SJSA1 (cell line): Measurements from ENCODE around the gene PCDH7. TPM values are rescaled to one million over a fixed set of nuclear protein-coding genes. Genes with fewer than 3 reads are reported as not detected.

Experiments used
- DNase-seq, 2 experiments: peaks; one replicate each; pipeline ENCODE4 v3.0.0-alpha.2; 2015 to 2020; ENCODE audit warnings: low spot score in 2 of 2, low read depth in 1 of 2
- H3K27ac ChIP-seq: fragments of 250-450 bp; sonication (Bioruptor Pico); 2 replicates; pipeline ENCODE4 v1.5.1; 2020; ENCODE audit warnings: mild to moderate bottlenecking, moderate library complexity
- H3K27me3 ChIP-seq: fragments of 250-450 bp; sonication (Bioruptor Pico); replicated peaks from 2 replicates; pipeline ENCODE4 v1.5.1; 2020; ENCODE audit warnings: mild to moderate bottlenecking, moderate library complexity
- H3K36me3 ChIP-seq: fragments of 250-450 bp; sonication (Bioruptor Pico); 2 replicates; pipeline ENCODE4 v1.5.1; 2020; ENCODE audit warnings: mild to moderate bottlenecking
- H3K4me1 ChIP-seq: fragments of 250-450 bp; sonication (Bioruptor Pico); replicated peaks from 2 replicates; pipeline ENCODE4 v1.6.1; 2021; ENCODE audit warnings: mild to moderate bottlenecking
- H3K4me3 ChIP-seq: fragments of 250-450 bp; sonication (Bioruptor Pico); 2 replicates; pipeline ENCODE4 v1.5.1; 2020; ENCODE audit warnings: mild to moderate bottlenecking
- H3K9me3 ChIP-seq: fragments of 250-450 bp; sonication (Bioruptor Pico); replicated peaks from 2 replicates; pipeline ENCODE4 v1.5.1; 2020; ENCODE audit warnings: mild to moderate bottlenecking
- total RNA-seq: library from RNA; depleted of rRNA; stranded (reverse); fragments of >200 nt; shearing (Covaris generic); gene quantifications from 2 replicates; pipeline ENCODE4 v1.2.3, GENCODE V29; 2014

PCDH7 gene
- total RNA-seq, 1 experiment from 2014 or later: 1.2 TPM

DNA sequence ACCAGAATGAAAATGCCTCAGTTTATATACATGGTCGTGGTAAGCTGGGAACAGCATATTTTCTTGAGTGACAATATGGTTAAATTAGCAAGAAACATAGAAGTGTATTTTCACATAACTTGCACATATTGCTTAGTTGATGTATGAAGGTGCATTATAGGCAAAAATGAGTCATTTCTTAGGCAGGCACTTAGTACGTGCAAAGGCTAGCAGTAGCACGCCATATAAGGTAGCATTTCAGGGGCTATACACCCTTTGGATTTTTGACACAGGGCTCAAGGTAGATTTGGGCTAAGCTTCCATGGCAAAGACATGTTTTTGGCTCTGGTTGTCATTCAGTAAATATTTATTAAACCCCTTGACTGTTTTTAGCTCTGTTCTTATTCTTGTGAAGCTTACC lies 33.1 kb downstream of the PCDH7 start:
- no peaks in the 10 kb centered on the region for H3K9me3 ChIP-seq
- DNase-seq: no peak
- H3K27ac ChIP-seq: no peak overlapping the region
- no peak overlapping the region for H3K4me3 ChIP-seq
- H3K27me3 ChIP-seq: no peaks in the 10 kb centered on the region
- H3K36me3 ChIP-seq: no peaks in the 10 kb centered on the region
- no peaks in the 10 kb centered on the region for H3K4me1 ChIP-seq

DNA sequence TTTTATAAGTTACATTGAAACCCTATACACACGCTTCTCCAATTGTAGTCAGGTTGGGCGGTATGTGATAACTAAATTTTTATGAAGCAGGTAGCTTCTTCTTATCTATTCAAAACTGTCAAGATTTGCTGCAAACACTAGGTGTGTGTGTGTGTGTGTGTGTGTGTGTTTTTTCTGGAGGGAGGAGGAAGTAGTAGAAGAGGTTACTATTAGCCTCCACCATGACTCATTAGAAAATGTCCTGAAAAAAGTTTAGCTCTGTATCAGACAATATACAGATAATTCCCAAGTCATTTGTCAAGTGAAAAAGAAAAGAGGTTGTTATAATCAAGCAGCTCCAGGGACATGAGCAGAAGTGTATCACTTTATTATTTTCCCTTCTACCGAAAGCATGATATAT lies 33.9 kb downstream of the PCDH7 start:
- DNase-seq: no peak
- Histone ChIP-seq H3K4me1 (no peaks in the 10 kb centered on the region), H3K27me3 (no peaks in the 10 kb centered on the region), H3K27ac (no peak overlapping the region), H3K9me3 (no peaks in the 10 kb centered on the region), H3K4me3 (no peak overlapping the region), H3K36me3 (no peaks in the 10 kb centered on the region)

DNA sequence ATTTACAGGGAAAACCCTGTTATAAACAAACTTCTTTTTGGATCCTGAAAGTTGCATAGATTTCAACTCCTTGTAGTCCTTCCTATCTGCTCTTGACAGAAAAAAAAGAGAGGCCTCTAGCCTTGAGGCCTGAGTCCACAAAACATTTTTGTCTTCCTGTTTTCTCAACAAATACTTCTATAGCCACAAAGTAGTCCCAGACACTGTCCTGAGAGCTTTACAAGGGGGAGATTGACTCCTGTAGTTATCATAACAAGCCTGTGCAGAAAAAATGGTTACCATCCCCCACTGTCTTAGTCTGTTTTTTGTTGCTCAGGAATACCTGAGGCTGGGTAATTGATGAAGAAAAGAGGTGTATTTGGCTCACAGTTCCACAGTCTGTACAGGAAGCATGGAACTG lies 35.2 kb downstream of the PCDH7 start:
- Histone ChIP-seq H3K4me3 (no peak overlapping the region), H3K4me1 (no peaks in the 10 kb centered on the region), H3K9me3 (no peaks in the 10 kb centered on the region), H3K27ac (no peak overlapping the region), H3K36me3 (no peaks in the 10 kb centered on the region), H3K27me3 (no peaks in the 10 kb centered on the region)
- no peak for DNase-seq

DNA sequence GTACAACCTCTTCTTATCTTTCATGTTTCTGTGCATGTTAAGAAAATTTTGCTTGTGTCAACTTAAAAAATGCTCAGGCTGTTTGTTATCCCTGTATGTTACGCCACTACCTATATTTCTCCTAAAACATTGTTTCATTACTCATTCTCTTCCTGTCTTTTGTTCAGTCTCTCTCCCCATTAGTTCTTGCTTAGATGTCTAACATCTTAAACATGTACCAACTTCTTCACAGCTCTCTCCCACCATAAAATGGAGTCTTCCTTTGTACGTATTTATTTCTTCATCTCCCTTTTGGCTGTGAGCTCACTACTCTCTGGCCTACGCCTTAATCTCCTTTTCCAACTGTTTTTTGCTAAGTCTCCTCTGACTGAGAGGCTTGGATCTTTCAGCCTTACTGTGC lies 36.4 kb downstream of the PCDH7 start:
- H3K4me3 ChIP-seq: no peak overlapping the region
- H3K36me3 ChIP-seq: no peaks in the 10 kb centered on the region
- no peak for DNase-seq
- H3K4me1 ChIP-seq: no peaks in the 10 kb centered on the region
- H3K9me3 ChIP-seq: no peaks in the 10 kb centered on the region
- no peak overlapping the region for H3K27ac ChIP-seq
- H3K27me3 ChIP-seq: no peaks in the 10 kb centered on the region

DNA sequence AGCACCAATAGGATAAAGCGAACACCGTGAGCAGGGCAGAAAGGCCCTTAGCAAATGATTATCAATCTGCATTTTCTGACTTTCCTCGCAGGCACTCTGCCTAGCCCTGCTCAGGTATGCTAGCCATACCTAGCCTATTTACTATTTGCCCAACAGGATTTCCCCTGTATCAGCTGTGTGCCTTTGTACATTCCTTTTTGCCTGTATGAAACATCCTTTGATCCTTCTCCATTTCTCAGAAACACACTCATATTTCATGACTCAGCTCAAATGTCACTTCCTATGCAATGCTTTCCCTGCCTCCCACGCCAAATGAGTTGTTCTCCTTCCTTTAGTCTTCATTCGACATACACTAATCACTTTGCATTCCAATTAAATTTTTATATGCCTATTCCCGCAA lies 37.2 kb downstream of the PCDH7 start:
- no peak for DNase-seq
- Histone ChIP-seq H3K9me3 (no peaks in the 10 kb centered on the region), H3K4me3 (no peak overlapping the region), H3K27me3 (no peaks in the 10 kb centered on the region), H3K4me1 (no peaks in the 10 kb centered on the region), H3K36me3 (no peaks in the 10 kb centered on the region), H3K27ac (no peak overlapping the region)

DNA sequence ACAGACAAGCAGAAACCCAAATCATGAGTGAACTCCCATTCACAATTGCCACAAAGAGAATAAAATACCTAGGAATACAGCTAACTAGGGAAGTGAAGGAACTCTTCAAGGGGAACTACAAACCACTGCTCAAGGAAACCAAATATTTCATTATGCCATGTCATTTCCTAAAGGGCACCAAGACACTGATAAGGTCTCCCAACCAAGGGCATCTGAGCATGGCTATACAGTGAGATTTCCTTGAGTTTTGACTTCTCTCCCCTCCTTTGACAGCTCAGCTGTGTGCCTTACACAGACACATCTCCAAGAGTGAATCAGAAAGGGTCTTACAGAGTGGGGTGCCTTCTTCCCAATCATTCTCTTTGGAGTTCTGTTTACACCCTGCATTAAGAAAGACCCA lies 40.4 kb downstream of the PCDH7 start:
- Histone ChIP-seq H3K36me3 (no peaks in the 10 kb centered on the region), H3K9me3 (no peaks in the 10 kb centered on the region), H3K4me1 (no peaks in the 10 kb centered on the region), H3K4me3 (no peak overlapping the region), H3K27ac (no peak overlapping the region), H3K27me3 (no peaks in the 10 kb centered on the region)
- no peak for DNase-seq

DNA sequence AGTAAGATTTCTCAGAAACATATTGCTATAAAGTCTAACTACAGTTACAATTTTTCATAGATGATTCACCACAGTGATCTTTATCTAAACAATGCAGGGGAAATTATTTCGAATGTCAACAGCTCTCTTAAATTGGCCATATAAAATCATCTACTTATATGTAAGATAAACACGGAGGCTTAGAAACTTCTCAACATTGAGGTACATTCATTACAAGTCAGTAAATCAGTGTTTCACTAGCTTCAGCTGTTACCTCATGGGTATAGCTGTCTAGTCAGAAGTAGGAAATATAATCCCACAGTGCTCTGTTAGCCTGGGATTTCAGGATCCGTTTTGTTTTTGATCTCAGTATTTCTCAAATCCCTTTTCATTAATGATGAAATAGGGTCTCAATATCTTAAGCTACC lies 43.2 kb downstream of the PCDH7 start:
- Histone ChIP-seq H3K4me1 (no peaks in the 10 kb centered on the region), H3K9me3 (no peaks in the 10 kb centered on the region), H3K36me3 (no peaks in the 10 kb centered on the region), H3K4me3 (no peak overlapping the region), H3K27me3 (no peaks in the 10 kb centered on the region), H3K27ac (no peak overlapping the region)
- DNase-seq: no peak

DNA sequence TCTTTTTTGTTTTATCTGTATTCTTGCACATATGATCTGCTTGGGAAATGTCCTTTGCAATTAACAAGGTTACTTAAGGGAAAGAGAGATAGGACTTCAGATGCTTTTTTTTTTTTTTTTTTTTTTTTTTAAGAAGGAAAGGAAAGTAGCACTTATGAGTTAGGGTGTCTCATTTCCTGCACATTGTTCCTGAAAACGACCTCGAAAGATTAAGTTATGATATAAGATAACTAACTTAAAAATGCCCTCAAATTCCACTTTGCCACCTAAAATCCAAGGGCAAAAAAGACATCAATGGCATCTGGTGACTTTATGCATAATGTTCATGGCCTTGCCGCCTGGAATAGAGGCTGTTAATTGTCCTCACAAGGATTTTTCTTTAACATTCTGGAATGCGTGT lies 44.9 kb downstream of the PCDH7 start:
- Histone ChIP-seq H3K36me3 (no peaks in the 10 kb centered on the region), H3K4me1 (no peaks in the 10 kb centered on the region), H3K27me3 (no peaks in the 10 kb centered on the region), H3K4me3 (no peak overlapping the region), H3K27ac (no peak overlapping the region), H3K9me3 (no peaks in the 10 kb centered on the region)
- DNase-seq: no peak

DNA sequence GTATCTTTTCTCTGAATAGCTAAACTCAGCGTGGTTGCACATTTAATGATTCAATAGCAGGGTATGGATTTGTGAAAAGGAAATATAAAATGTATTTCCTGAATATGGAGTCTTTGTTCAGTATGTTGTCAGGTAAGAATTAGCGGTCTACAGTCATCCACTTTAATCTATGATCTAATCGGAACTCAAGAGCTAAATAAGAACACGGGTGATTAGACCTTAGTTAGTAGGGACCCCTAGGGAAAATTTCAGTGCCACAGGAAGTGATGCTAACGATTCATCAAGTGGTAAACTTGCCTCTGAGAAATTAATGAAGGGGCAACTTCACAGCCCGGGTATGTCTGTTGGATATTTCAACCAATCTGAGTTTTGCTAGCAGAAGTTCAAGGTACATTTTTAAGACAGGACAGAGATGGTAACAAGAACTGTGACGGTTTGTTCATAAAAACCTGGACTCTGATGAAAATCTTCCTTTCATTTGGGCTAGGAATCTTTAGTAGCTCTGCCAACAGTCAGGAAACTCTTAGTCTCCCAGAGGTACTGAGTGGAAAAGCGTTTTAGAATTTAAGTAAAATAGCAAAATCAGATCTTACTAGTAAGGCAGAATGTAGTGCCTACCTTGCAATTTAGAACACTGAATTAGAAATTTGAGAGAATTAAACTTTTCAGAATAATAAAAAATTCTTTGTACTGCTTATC lies 47.1 kb downstream of the PCDH7 start:
- Histone ChIP-seq H3K36me3 (no peaks in the 10 kb centered on the region), H3K9me3 (no peaks in the 10 kb centered on the region), H3K27ac (no peak overlapping the region), H3K27me3 (no peaks in the 10 kb centered on the region), H3K4me3 (no peak overlapping the region), H3K4me1 (no peaks in the 10 kb centered on the region)
- DNase-seq: no peak

DNA sequence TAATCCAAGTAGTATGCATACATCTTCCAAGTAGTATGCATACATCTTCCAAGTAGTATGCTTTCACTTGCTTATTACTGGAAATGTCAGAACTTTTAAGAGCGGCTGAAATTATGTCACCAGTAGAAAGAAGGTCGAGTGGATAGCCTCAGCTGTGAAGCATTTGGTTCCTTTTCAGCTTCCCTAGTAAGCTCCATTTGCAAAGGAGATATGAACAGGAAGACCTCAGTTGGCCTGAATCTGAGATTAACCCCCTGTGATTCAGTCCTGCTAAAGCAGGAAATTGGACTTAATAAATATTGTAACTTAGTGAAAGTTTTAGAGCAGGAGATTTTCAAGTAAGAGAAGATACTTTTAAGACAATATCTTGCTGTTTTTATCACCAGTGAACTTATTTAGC lies 48.1 kb downstream of the PCDH7 start:
- no peak for DNase-seq
- Histone ChIP-seq H3K27ac (no peak overlapping the region), H3K27me3 (no peaks in the 10 kb centered on the region), H3K4me1 (no peaks in the 10 kb centered on the region), H3K4me3 (no peak overlapping the region), H3K36me3 (no peaks in the 10 kb centered on the region), H3K9me3 (no peaks in the 10 kb centered on the region)

DNA sequence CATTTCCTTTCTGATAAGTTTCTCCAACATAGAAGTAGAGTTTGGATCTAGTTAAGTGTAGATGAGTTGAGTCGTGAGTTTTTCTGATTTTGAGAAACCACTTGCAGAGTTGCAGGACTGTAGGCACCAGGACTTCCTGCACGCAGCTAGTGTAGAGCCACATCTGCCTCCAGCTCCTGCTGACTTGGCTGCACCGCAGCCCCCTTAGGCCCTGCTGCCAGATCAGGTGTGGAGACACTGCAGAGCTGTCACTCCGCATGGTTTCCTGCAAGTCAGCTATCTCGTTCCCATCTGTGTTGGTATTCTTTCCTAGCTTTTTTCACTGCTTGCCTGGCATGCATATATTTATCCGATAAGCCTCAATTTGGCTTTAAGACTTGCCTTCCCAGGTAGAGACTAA lies 48.9 kb downstream of the PCDH7 start:
- no peak for DNase-seq
- Histone ChIP-seq H3K9me3 (no peaks in the 10 kb centered on the region), H3K36me3 (no peaks in the 10 kb centered on the region), H3K4me3 (no peak overlapping the region), H3K27ac (no peak overlapping the region), H3K4me1 (no peaks in the 10 kb centered on the region), H3K27me3 (no peaks in the 10 kb centered on the region)

DNA sequence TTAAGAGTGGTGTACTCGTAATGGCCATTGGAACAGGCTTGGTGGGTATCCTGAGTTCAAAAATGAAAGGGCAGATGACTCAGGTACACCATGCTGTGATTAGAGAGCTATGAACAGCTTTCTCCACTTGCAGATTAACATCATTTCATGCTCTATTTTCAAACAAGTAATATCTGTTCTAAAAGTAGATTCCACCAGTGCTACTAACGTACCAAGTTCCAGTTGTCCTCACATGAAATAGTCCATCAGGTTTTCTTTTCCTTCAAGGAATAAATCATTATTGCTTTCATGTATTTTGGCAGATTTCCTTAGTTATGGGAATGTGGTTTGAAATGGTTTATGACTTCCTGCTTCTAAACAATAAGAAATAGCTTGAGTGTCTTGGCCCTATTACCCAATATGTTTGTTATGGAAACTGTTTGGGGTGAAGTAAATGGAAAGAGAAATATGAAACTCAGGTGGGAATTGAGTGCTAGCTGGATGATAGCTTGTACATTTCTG lies 49.9 kb downstream of the PCDH7 start:
- no peaks in the 10 kb centered on the region for H3K27me3 ChIP-seq
- no peaks in the 10 kb centered on the region for H3K9me3 ChIP-seq
- no peaks in the 10 kb centered on the region for H3K36me3 ChIP-seq
- no peak overlapping the region for H3K4me3 ChIP-seq
- H3K4me1 ChIP-seq: no peaks in the 10 kb centered on the region
- no peak overlapping the region for H3K27ac ChIP-seq
- DNase-seq: no peak

DNA sequence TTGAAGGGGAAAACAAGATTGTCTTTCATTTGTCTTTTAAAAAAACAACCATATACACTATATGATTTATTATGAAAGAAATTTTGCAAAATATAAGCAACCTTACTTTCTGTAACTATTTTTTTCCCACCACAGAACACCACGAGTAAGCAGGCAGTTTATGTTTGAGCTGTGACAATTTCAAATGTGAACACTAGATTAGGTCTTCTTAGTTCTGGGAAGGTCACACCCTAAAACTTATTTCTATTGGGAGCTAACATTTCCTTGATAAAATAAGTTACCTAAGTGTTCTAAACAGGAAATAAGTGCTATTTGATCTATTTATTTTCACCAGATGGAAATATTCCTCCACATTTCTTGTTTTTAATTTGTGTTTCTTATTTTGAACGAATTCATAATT lies 50.6 kb downstream of the PCDH7 start:
- no peak overlapping the region for H3K27ac ChIP-seq
- H3K36me3 ChIP-seq: no peaks in the 10 kb centered on the region
- no peak overlapping the region for H3K4me3 ChIP-seq
- no peaks in the 10 kb centered on the region for H3K4me1 ChIP-seq
- no peaks in the 10 kb centered on the region for H3K27me3 ChIP-seq
- no peak for DNase-seq
- no peaks in the 10 kb centered on the region for H3K9me3 ChIP-seq

DNA sequence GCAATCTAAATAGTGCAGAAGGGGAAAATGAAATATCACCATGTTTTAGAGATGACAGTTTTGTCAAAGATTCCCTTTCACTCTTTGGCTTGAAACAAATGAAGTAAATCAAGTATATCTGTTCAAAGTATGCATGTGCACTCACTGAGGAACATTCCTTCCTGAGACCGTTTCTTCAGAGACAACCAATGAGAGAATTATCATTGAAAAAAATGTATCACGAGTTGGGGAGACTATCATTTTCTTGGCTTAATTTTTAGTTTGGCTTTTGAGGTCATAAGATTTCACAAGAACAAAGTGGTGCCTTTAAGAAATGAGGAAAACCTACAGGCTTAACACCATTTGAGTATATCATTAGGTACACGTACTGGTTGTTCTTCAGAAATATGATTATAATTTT lies 56.3 kb downstream of the PCDH7 start:
- no peaks in the 10 kb centered on the region for H3K9me3 ChIP-seq
- H3K27me3 ChIP-seq: no peaks in the 10 kb centered on the region
- no peaks in the 10 kb centered on the region for H3K36me3 ChIP-seq
- no peak overlapping the region for H3K4me3 ChIP-seq
- no peak for DNase-seq
- no peaks in the 10 kb centered on the region for H3K4me1 ChIP-seq
- no peak overlapping the region for H3K27ac ChIP-seq

DNA sequence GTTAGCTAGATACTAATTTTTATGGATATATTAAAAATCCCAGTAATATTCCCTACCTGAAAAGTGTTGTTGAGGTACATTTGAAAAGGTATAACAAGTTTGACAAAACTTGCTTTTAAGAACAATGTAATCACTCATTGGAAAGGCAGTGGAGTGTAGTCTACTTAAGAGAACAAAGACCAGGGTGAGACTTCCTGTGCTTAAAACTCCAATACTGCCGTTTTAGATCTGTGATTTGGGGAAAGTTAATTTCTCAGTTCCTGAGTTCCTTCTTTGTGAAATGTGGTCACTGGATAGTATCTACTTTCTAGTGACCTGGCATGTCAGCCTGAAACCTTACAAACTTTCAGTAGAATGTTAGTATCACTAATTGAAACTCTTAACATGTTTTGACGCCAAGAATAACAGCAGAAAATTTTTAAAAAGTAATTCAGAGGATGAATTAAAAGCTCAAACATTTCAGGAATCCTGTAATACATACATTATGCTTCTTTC lies 56.8 kb downstream of the PCDH7 start:
- no peaks in the 10 kb centered on the region for H3K4me1 ChIP-seq
- no peaks in the 10 kb centered on the region for H3K9me3 ChIP-seq
- H3K27me3 ChIP-seq: no peaks in the 10 kb centered on the region
- DNase-seq: no peak
- no peak overlapping the region for H3K4me3 ChIP-seq
- no peak overlapping the region for H3K27ac ChIP-seq
- H3K36me3 ChIP-seq: no peaks in the 10 kb centered on the region
